GM19372 (cell line): ENCODE data around the gene ZNF74.

Experiments used
- ATAC-seq: cut with Tn5 transposase; IDR thresholded peaks from one replicate; pipeline ENCODE4 v1.9.1; 2021; ENCODE audit warnings: mild to moderate bottlenecking, low read depth, moderate library complexity; ENCODE audit not compliant: unreplicated experiment

Gene ZNF74

GRCh38 chr22:20418211-20418788 is 24.3 kb downstream of the ZNF74 start:
- ATAC-seq: no peak

- no peak for ATAC-seq
These were observed 25.7 kb downstream of the ZNF74 start for GRCh38 chr22:20419664-20419951.

- ATAC-seq: no peak
These were observed 26.3 kb downstream of the ZNF74 start for GRCh38 chr22:20420157-20420842.

- no peak for ATAC-seq
These were observed 27.5 kb downstream of the ZNF74 start for GRCh38 chr22:20421507-20421874.

- ATAC-seq: no peak
These were observed 28.5 kb downstream of the ZNF74 start for GRCh38 chr22:20422271-20423007.

- no peak for ATAC-seq
These were observed 29.3 kb downstream of the ZNF74 start for GRCh38 chr22:20423008-20423905.

GRCh38 chr22:20423906-20424551 is 30.1 kb downstream of the ZNF74 start:
- no peak for ATAC-seq

- ATAC-seq: no peak
These were observed 30.6 kb downstream of the ZNF74 start for GRCh38 chr22:20424568-20424931.

GRCh38 chr22:20424932-20425565 is 31.1 kb downstream of the ZNF74 start:
- no peak for ATAC-seq

- no peak for ATAC-seq
These were observed 31.8 kb downstream of the ZNF74 start for GRCh38 chr22:20425566-20426258.

GRCh38 chr22:20426259-20426615 is 32.3 kb downstream of the ZNF74 start:
- ATAC-seq: no peak

GRCh38 chr22:20427104-20427944 is 33.4 kb downstream of the ZNF74 start:
- no peak for ATAC-seq

- ATAC-seq: no peak
These were observed 34.0 kb downstream of the ZNF74 start for GRCh38 chr22:20427945-20428417.

- ATAC-seq: no peak
These were observed 34.7 kb downstream of the ZNF74 start for GRCh38 chr22:20428496-20429253.

- peak; percentile 54 for ATAC-seq
These were observed 35.5 kb downstream of the ZNF74 start for GRCh38 chr22:20429254-20430100.

GRCh38 chr22:20430101-20430719 is 36.3 kb downstream of the ZNF74 start:
- ATAC-seq: no peak
